ENCODE data around the gene TRERF1. TPM values are rescaled to one million over a fixed set of nuclear protein-coding genes. Genes with fewer than 3 reads are reported as not detected.

Gene TRERF1
- polyA plus RNA-seq, 3 donors: 0.58 to 10.0 (median 2.0) TPM

- H4K20me1 ChIP-seq (ENCODE audit: insufficient read depth, low read length): peaks cover 14% of the 10 kb centered on the region
- TF ChIP-seq CTCF (IDR thresholded peaks at IDR 0.05): no peak
- no CpG with 5 or more reads among the region's 1 CpG for WGBS (ENCODE audit: insufficient coverage)
- intact Hi-C loops (cut with micrococcal nuclease): loop anchor here in 1 of 2 donors (5.0 kb wide), 1 partner anchor 40 kb away; no protein-coding TSS in a partner anchor
- H2AFZ ChIP-seq (ENCODE audit: insufficient read depth, low read depth, low read length, poor library complexity, severe bottlenecking): no peak overlapping the region
- peaks cover 9% of the 10 kb centered on the region for H3K4me1 Mint-ChIP-seq
- no peak for DNase-seq
- no peak overlapping the region for H3K27ac ChIP-seq (ENCODE audit: low read depth in 1 of 2, low read length in 2 of 2)
- H3K9ac ChIP-seq (ENCODE audit: insufficient read depth, low read length, poor library complexity, severe bottlenecking): no peak overlapping the region
- H3K4me1 ChIP-seq (ENCODE audit: control insufficient read depth in 1 of 2, insufficient read depth in 2 of 2, low read length in 2 of 2): no peaks in the 10 kb centered on the region
- H3K79me2 ChIP-seq (ENCODE audit: insufficient read depth, low read length): peaks cover 74% of the 10 kb centered on the region
- H3K4me3 ChIP-seq (replicated peaks in 1 of 3; ENCODE audit: low read depth in 2 of 3, low read length in 3 of 3): no peak overlapping the region
- H3K9me3 ChIP-seq (replicated peaks in 1 of 2; ENCODE audit: control insufficient read depth in 1 of 2, insufficient read depth in 1 of 2, low read length in 2 of 2): no peaks in the 10 kb centered on the region
- H3K9me3 Mint-ChIP-seq: no peaks in the 10 kb centered on the region
- H3K27me3 ChIP-seq (ENCODE audit: control insufficient read depth in 2 of 2, insufficient read depth in 2 of 2, low read length in 2 of 2): no peaks in the 10 kb centered on the region
- peaks cover 14 to 36% of the 10 kb centered on the region in 2 donors for H3K36me3 ChIP-seq (replicated peaks in 1 of 2; ENCODE audit: control insufficient read depth in 1 of 2, insufficient read depth in 2 of 2, low read length in 2 of 2)
- no peak overlapping the region for H3K4me2 ChIP-seq (replicated peaks; ENCODE audit: extremely low read depth, low read length, poor library complexity, severe bottlenecking)
- peaks cover 0 to 6% (median 0%) of the 10 kb centered on the region in 3 donors for H3K27me3 Mint-ChIP-seq (ENCODE audit: low read depth in 3 of 3)
- no peak overlapping the region for H3K4me3 Mint-ChIP-seq
- H3K36me3 Mint-ChIP-seq: peaks cover 28 to 39% of the 10 kb centered on the region in 2 donors
- H3K27ac Mint-ChIP-seq: no peak overlapping the region
Observed at GRCh38 chr6:42301986-42302385, 149.7 kb downstream of the TRERF1 start.

- no peak overlapping the region for H2AFZ ChIP-seq (ENCODE audit: insufficient read depth, low read depth, low read length, poor library complexity, severe bottlenecking)
- H3K36me3 ChIP-seq (replicated peaks in 1 of 2; ENCODE audit: control insufficient read depth in 1 of 2, insufficient read depth in 2 of 2, low read length in 2 of 2): peaks cover 14 to 47% of the 10 kb centered on the region in 2 donors
- no peak for TF ChIP-seq CTCF (IDR thresholded peaks at IDR 0.05)
- no peaks in the 10 kb centered on the region for H3K27me3 ChIP-seq (ENCODE audit: control insufficient read depth in 2 of 2, insufficient read depth in 2 of 2, low read length in 2 of 2)
- Mint-ChIP-seq H3K36me3 (peaks cover 38 to 46% of the 10 kb centered on the region in 2 donors), H3K9me3 (no peaks in the 10 kb centered on the region), H3K4me3 (no peak overlapping the region), H3K27me3 (ENCODE audit: low read depth in 3 of 3) (peaks cover 0 to 2% (median 0%) of the 10 kb centered on the region in 3 donors), H3K4me1 (peaks cover 12% of the 10 kb centered on the region), H3K27ac (peak overlapping the region in 1 of 7 donors; percentile 46)
- H4K20me1 ChIP-seq (ENCODE audit: insufficient read depth, low read length): peaks cover 14% of the 10 kb centered on the region
- no peak overlapping the region for H3K4me3 ChIP-seq (replicated peaks in 1 of 3; ENCODE audit: low read depth in 2 of 3, low read length in 3 of 3)
- H3K79me2 ChIP-seq (ENCODE audit: insufficient read depth, low read length): peaks cover 72% of the 10 kb centered on the region
- no peaks in the 10 kb centered on the region for H3K9me3 ChIP-seq (replicated peaks in 1 of 2; ENCODE audit: control insufficient read depth in 1 of 2, insufficient read depth in 1 of 2, low read length in 2 of 2)
- H3K9ac ChIP-seq (ENCODE audit: insufficient read depth, low read length, poor library complexity, severe bottlenecking): no peak overlapping the region
- 100% methylated on average over 1 of the region's 1 CpG for WGBS (ENCODE audit: insufficient coverage)
- no peaks in the 10 kb centered on the region for H3K4me1 ChIP-seq (ENCODE audit: control insufficient read depth in 1 of 2, insufficient read depth in 2 of 2, low read length in 2 of 2)
- H3K27ac ChIP-seq (ENCODE audit: low read depth in 1 of 2, low read length in 2 of 2): no peak overlapping the region
- H3K4me2 ChIP-seq (replicated peaks; ENCODE audit: extremely low read depth, low read length, poor library complexity, severe bottlenecking): no peak overlapping the region
- DNase-seq: no peak
- intact Hi-C loops (cut with micrococcal nuclease): loop anchor here in 1 of 2 donors (5.0 kb wide), 1 partner anchor 42 kb away; no protein-coding TSS in a partner anchor
Observed at GRCh38 chr6:42300701-42301100, 151.0 kb downstream of the TRERF1 start.
